A549 (cell line): Measurements from ENCODE around the gene STYXL2. TPM values are rescaled to one million over a fixed set of nuclear protein-coding genes. Genes with fewer than 3 reads are reported as not detected.

Source experiments
- ATAC-seq, 2 experiments: fragments of 200-7000 bp in 1 of 2; fragments of >200 bp in 1 of 2; cut with Nextera tagmentation in 1 of 2; cut with Tn5 transposase in 1 of 2; 3 replicates each; pipeline versions ENCODE4 v1.8.0 to v1.9.1; 2018 to 2020; ENCODE audit warnings: mild to moderate bottlenecking in 1 of 2, moderate library complexity in 1 of 2
- CTCF ChIA-PET: fragments of 300-600 bp; sonication (Branson Sonifier 250); formaldehyde crosslinking; extraction: SDS; loops from one replicate; lab custom pipeline; 2021; ENCODE audit warnings: antibody characterized with exemption, inconsistent platforms; lab: Yijun Ruan, JAX
- POLR2A ChIA-PET: fragments of 350-600 bp; formaldehyde crosslinking; extraction: SDS; loops from one replicate; lab custom pipeline; 2021; ENCODE audit warnings: antibody characterized with exemption, inconsistent platforms; lab: Yijun Ruan, JAX
- DNase-seq, 2 experiments: peaks; one replicate each; pipeline versions ENCODE4 v3.0.0 to v3.0.0-alpha.2; 2011 to 2016; ENCODE audit warnings: low read depth in 1 of 2, low spot score in 1 of 2
- FAIRE-seq: peaks from 2 replicates; lab custom pipeline; 2011; peaks lifted over from hg19 to GRCh38; lab: Jason Lieb, UNC
- H3K27ac ChIP-seq, 2 experiments: fragments of >200 bp; sonication (Bioruptor Twin); formaldehyde crosslinking; 3 replicates each; pipeline ENCODE4 v1.5.1; 2016 to 2017
- H3K4me1 ChIP-seq: fragments of >200 bp; sonication (Bioruptor Twin); formaldehyde crosslinking; 3 replicates; pipeline ENCODE4 v1.6.1; 2016
- H3K4me2 ChIP-seq: fragments of >200 bp; sonication (Bioruptor Twin); formaldehyde crosslinking; 3 replicates; pipeline ENCODE4 v1.6.1; 2016
- H3K4me3 ChIP-seq: fragments of >200 bp; sonication (Bioruptor Twin); formaldehyde crosslinking; 3 replicates; pipeline ENCODE4 v1.5.1; 2016
- H3K9me3 ChIP-seq: fragments of >200 bp; sonication (Bioruptor Twin); formaldehyde crosslinking; 3 replicates; pipeline ENCODE4 v1.6.1; 2016
- CHD2 ChIP-seq: fragments of 150-350 bp; IDR thresholded peaks from 2 replicates; pipeline ENCODE4 v1.6.1; 2014; ENCODE audit warnings: low read length; ENCODE audit not compliant: partially characterized antibody
- ESRRA ChIP-seq: fragments of 150-350 bp; IDR thresholded peaks from 2 replicates; pipeline ENCODE4 v1.6.1; 2014; ENCODE audit warnings: mild to moderate bottlenecking, low read length, borderline replicate concordance
- FOSL2 ChIP-seq, 2 experiments: fragments of 450-650 bp in 1 of 2; fragments of >200 bp in 1 of 2; sonication (Bioruptor Twin) in 1 of 2; formaldehyde crosslinking; IDR thresholded peaks; 2 replicates each; pipeline versions ENCODE4 v1.5.0 to v1.6.1; 2016 to 2020; ENCODE audit warnings: mild to moderate bottlenecking in 1 of 2, moderate library complexity in 1 of 2
- GATA3 ChIP-seq: IDR thresholded peaks from 2 replicates; pipeline ENCODE4 v1.6.1; 2012; ENCODE audit warnings: borderline replicate concordance
- HEYL ChIP-seq: fragments of 250-450 bp; sonication (Bioruptor Pico); IDR thresholded peaks from 2 replicates; pipeline ENCODE4 v1.8.0; 2021; ENCODE audit warnings: mild to moderate bottlenecking, moderate library complexity
- HOXA7 ChIP-seq: fragments of 250-450 bp; sonication (Bioruptor Pico); IDR thresholded peaks from 2 replicates; pipeline ENCODE4 v1.5.0; 2020; ENCODE audit warnings: mild to moderate bottlenecking, moderate library complexity
- HOXB13 ChIP-seq: fragments of 250-450 bp; sonication (Bioruptor Pico); IDR thresholded peaks from 2 replicates; pipeline ENCODE4 v1.5.0; 2020; ENCODE audit warnings: low read depth, mild to moderate bottlenecking, moderate library complexity
- HOXB5 ChIP-seq: fragments of 250-450 bp; sonication (Bioruptor Pico); IDR thresholded peaks from 2 replicates; pipeline ENCODE4 v1.5.0; 2020; ENCODE audit warnings: mild to moderate bottlenecking, moderate library complexity
- JUNB ChIP-seq: fragments of >200 bp; sonication (Bioruptor Twin); formaldehyde crosslinking; IDR thresholded peaks from 2 replicates; pipeline ENCODE4 v1.6.1; 2016
- MAFK ChIP-seq: fragments of 450-650 bp; IDR thresholded peaks from 2 replicates; pipeline ENCODE4 v1.6.1; 2014; ENCODE audit not compliant: partially characterized antibody
- NFE2L2 ChIP-seq: fragments of 150-350 bp; conservative IDR thresholded peaks from 2 replicates; pipeline ENCODE4 v1.6.1; 2014; ENCODE audit warnings: low read length
- NPAS2 ChIP-seq: fragments of 250-450 bp; sonication (Bioruptor Pico); IDR thresholded peaks from 2 replicates; pipeline ENCODE4 v1.8.0; 2022; ENCODE audit warnings: mild to moderate bottlenecking, moderate library complexity, borderline replicate concordance
- NR3C1 ChIP-seq: fragments of >200 bp; sonication (Bioruptor Twin); formaldehyde crosslinking; IDR thresholded peaks from 3 replicates; pipeline ENCODE4 v1.6.1; 2017
- RARB ChIP-seq: fragments of 250-450 bp; sonication (Bioruptor Pico); IDR thresholded peaks from 2 replicates; pipeline ENCODE4 v1.8.0; 2021; ENCODE audit warnings: mild to moderate bottlenecking, moderate library complexity
- RCOR1 ChIP-seq: fragments of 150-350 bp; IDR thresholded peaks from 2 replicates; pipeline ENCODE4 v1.6.1; 2014; ENCODE audit warnings: antibody characterized with exemption, low read length, low read depth
- SMC3 ChIP-seq: fragments of >200 bp; sonication (Bioruptor Twin); formaldehyde crosslinking; IDR thresholded peaks from 3 replicates; pipeline ENCODE4 v1.6.1; 2018; ENCODE audit warnings: inconsistent platforms
- TFCP2L1 ChIP-seq: fragments of 250-450 bp; sonication (Bioruptor Pico); IDR thresholded peaks from 2 replicates; pipeline ENCODE4 v1.5.0; 2021; ENCODE audit warnings: mild to moderate bottlenecking
- ZC3H11A ChIP-seq: fragments of 450-650 bp; IDR thresholded peaks from 2 replicates; pipeline ENCODE4 v1.6.1; 2014; ENCODE audit warnings: antibody characterized with exemption, mild to moderate bottlenecking
- ZFP36 ChIP-seq: fragments of 450-650 bp; IDR thresholded peaks from 2 replicates; pipeline ENCODE4 v1.6.1; 2014; ENCODE audit warnings: borderline replicate concordance; ENCODE audit not compliant: partially characterized antibody
- ZNF302 ChIP-seq: fragments of 250-450 bp; sonication (Bioruptor Pico); IDR thresholded peaks from 2 replicates; pipeline ENCODE4 v1.9.0; 2021; ENCODE audit warnings: inconsistent platforms, mild to moderate bottlenecking, moderate library complexity
- ZSCAN20 ChIP-seq: fragments of 250-450 bp; sonication (Bioruptor Pico); IDR thresholded peaks from 2 replicates; pipeline ENCODE4 v1.8.0; 2022; ENCODE audit warnings: mild to moderate bottlenecking, moderate library complexity
- WGBS: methylation state at CpG from one replicate; pipeline ENCODE4 v1.1.6; 2017; ENCODE audit errors: missing lambda C conversion rate; 5-methylcytosine and 5-hydroxymethylcytosine counted together
- polyA plus RNA-seq, 4 experiments: library from polyadenylated mRNA; depleted of rRNA in 3 of 4; stranded (reverse); fragments of >200 nt; fragmentation: RNase III in 1 of 4; extraction: RNeasy Plus Mini Kit Qiagen cat#74134 plus additional on column Dnase treatment in 1 of 4; gene quantifications; 2 replicates in 3 of 4; 3 replicates in 1 of 4; pipeline ENCODE4 v1.2.3, GENCODE V29; 2011 to 2017
- TF ChIP-seq, protein P1 (sequence below): fragments of 150-350 bp; IDR thresholded peaks from 2 replicates; pipeline ENCODE4 v1.6.1; 2014; ENCODE audit warnings: low read depth, mild to moderate bottlenecking, low read length
- TF ChIP-seq, protein P2 (sequence below): IDR thresholded peaks from 2 replicates; pipeline ENCODE4 v1.6.1; 2012; ENCODE audit warnings: low read depth, borderline replicate concordance
- TF ChIP-seq, protein P3 (sequence below): IDR thresholded peaks from 2 replicates; pipeline ENCODE4 v1.6.1; 2012
- TF ChIP-seq, protein P4 (sequence below): fragments of >200 bp; sonication (Bioruptor Twin); formaldehyde crosslinking; IDR thresholded peaks from 3 replicates; pipeline ENCODE4 v1.6.1; 2016

The STYXL2 gene
- polyA plus RNA-seq, 2 of the 4 experiments (the other 2 are of a cell fraction), result not detected

DNA sequence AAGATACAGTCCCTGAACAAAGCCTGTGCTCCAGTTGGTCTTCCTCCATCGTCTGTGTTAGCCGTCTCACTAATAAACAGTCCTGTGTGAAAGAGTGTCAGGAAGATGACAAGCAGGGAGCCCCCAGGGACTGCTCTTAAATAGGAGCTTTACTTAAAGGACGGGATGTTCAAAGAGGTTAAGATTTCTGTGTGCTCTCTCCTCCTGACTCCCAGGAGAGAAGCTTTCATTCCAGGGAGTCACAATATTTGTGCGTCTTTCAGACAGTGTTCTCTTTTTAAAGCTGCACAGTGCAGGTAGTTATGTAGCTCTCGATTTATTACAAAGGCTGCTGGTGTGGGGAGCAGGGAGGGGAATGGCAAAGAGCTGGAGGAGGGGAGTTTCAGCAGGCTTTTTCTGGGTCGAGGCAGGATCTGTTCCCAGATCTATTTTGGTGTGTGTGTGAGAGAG lies 43.5 kb downstream of the STYXL2 start:
- TF ChIP-seq MAFK (no peak), NR3C1 (no peak), ESRRA (no peak), CHD2 (no peak), TFCP2L1 (CRISPR knock-in tag) (no peak), HOXB5 (no peak), RCOR1 (no peak), HOXA7 (no peak)
- TF ChIP-seq, protein P1, sequence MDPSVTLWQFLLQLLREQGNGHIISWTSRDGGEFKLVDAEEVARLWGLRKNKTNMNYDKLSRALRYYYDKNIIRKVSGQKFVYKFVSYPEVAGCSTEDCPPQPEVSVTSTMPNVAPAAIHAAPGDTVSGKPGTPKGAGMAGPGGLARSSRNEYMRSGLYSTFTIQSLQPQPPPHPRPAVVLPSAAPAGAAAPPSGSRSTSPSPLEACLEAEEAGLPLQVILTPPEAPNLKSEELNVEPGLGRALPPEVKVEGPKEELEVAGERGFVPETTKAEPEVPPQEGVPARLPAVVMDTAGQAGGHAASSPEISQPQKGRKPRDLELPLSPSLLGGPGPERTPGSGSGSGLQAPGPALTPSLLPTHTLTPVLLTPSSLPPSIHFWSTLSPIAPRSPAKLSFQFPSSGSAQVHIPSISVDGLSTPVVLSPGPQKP, result no peak
- TF ChIP-seq, protein P2, sequence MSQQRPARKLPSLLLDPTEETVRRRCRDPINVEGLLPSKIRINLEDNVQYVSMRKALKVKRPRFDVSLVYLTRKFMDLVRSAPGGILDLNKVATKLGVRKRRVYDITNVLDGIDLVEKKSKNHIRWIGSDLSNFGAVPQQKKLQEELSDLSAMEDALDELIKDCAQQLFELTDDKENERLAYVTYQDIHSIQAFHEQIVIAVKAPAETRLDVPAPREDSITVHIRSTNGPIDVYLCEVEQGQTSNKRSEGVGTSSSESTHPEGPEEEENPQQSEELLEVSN, result no peak
- peak overlapping the region in 1 of 2 experiments; percentile 49; a peak in 1 of 6 replicates for H3K27ac ChIP-seq
- no peak overlapping the region for H3K4me2 ChIP-seq
- FAIRE-seq (no peak), ATAC-seq (no peak), DNase-seq (no peak)
- no peaks in the 10 kb centered on the region for H3K9me3 ChIP-seq
- no peak overlapping the region for H3K4me3 ChIP-seq
- ChIA-PET POLR2A (no interaction called here), CTCF (interaction anchor here (0.9 to 1.3 kb wide), 3 partner anchors 13 to 83 kb away, joined by 3 to 4 read pairs (median 3); partner anchors contain the start of gene POU2F1)
- 43% methylated on average over 6 of the region's 6 CpGs for WGBS
- peaks cover 8% of the 10 kb centered on the region; the same call in 1 of the 3 replicates for H3K4me1 ChIP-seq

DNA sequence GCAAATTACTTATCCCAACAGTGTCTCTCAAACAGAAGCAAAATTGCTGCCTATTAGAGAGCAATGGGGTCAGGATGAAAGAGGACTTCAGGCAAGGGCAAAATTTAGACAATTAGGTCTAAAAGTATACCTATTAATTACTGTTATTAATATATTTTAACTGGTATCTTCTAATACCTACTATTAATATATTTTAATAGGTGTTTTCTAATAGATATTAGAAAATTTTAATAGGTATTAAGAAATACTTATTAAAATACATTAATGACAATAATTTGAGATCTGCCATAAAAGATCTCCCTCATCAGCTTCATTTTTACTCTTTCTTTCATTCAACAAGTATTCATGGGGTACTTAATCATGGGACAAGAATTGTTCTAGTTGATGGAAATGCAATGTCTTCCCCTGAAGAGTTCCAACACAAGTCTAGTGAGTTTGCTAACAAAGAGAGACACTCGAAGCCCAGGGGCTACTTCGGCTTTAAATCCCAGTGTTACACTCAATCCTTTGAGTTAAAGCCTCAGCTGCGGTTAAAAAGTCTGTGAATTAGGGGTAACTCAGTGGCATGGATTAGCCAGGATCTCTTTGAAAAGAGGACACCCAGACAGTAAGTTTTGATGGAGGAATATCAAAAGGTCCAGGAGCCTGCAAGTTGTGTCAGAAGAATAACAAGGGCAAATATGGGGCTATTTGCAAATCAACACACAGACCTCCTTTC lies 44.1 kb downstream of the STYXL2 start:
- CTCF ChIA-PET, result interaction anchor here (0.9 to 1.4 kb wide), 4 partner anchors 8 to 305 kb away, joined by 3 read pairs; partner anchors contain the start of gene POU2F1
- no peaks in the 10 kb centered on the region for H3K9me3 ChIP-seq
- peaks cover 8% of the 10 kb centered on the region; the same call in 1 of the 3 replicates for H3K4me1 ChIP-seq
- DNase-seq (no peak), FAIRE-seq (no peak), ATAC-seq (no peak)
- no peak overlapping the region for H3K4me2 ChIP-seq
- TF ChIP-seq HOXB13 (no peak), ZNF302 (no peak), SMC3 (no peak), NR3C1 (no peak), ZFP36 (no peak), JUNB (no peak), HEYL (no peak), ZC3H11A (no peak), RARB (CRISPR knock-in tag) (no peak), NFE2L2 (no peak), ZSCAN20 (CRISPR knock-in tag) (no peak), FOSL2 (IDR thresholded peaks at IDR 0.05) (no peak), FOSL2 (CRISPR knock-in tag; IDR thresholded peaks at IDR 0.05) (no peak), ESRRA (no peak), CHD2 (no peak), GATA3 (no peak), NPAS2 (CRISPR knock-in tag) (no peak)
- TF ChIP-seq, protein P3, sequence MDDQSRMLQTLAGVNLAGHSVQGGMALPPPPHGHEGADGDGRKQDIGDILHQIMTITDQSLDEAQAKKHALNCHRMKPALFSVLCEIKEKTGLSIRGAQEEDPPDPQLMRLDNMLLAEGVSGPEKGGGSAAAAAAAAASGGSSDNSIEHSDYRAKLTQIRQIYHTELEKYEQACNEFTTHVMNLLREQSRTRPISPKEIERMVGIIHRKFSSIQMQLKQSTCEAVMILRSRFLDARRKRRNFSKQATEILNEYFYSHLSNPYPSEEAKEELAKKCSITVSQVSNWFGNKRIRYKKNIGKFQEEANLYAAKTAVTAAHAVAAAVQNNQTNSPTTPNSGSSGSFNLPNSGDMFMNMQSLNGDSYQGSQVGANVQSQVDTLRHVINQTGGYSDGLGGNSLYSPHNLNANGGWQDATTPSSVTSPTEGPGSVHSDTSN, result no peak
- TF ChIP-seq, protein P4, sequence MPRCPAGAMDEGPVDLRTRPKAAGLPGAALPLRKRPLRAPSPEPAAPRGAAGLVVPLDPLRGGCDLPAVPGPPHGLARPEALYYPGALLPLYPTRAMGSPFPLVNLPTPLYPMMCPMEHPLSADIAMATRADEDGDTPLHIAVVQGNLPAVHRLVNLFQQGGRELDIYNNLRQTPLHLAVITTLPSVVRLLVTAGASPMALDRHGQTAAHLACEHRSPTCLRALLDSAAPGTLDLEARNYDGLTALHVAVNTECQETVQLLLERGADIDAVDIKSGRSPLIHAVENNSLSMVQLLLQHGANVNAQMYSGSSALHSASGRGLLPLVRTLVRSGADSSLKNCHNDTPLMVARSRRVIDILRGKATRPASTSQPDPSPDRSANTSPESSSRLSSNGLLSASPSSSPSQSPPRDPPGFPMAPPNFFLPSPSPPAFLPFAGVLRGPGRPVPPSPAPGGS, result no peak
- no peak overlapping the region; a peak in 1 of 6 replicates for H3K27ac ChIP-seq
- POLR2A ChIA-PET, result no interaction called here
- H3K4me3 ChIP-seq, result no peak overlapping the region
- 46% methylated on average over 3 of the region's 3 CpGs for WGBS
